Glomerular visceral epithelial cell (primary cell): ENCODE data around the gene PTGFR.

ENCODE experiments used
- DNase-seq: peaks from one replicate; pipeline ENCODE4 v3.0.0-alpha.2; 2016; ENCODE audit errors: extremely low spot score

The PTGFR gene

GRCh38 chr1:78490861-78491450 lies at the start of gene PTGFR:
TSS of gene PTGFR (plus strand) at chr1:78490974. CDS start at chr1:78492744, 1,770 bp downstream.
- DNase-seq, result peak; percentile 75

- peak; percentile 71 for DNase-seq
Measured at GRCh38 chr1:78441921-78442320, 48.9 kb upstream of the PTGFR start.

- peak; percentile 3 for DNase-seq
Measured at GRCh38 chr1:78447086-78447485, 43.7 kb upstream of the PTGFR start.

- DNase-seq, result no peak
Measured at GRCh38 chr1:78464449-78464891, 26.3 kb upstream of the PTGFR start.

GRCh38 chr1:78465143-78465542 lies 25.6 kb upstream of the PTGFR start:
- DNase-seq, result no peak

GRCh38 chr1:78468521-78468920 lies 22.3 kb upstream of the PTGFR start:
- no peak for DNase-seq

- no peak for DNase-seq
Measured at GRCh38 chr1:78469576-78469975, 21.2 kb upstream of the PTGFR start.

GRCh38 chr1:78471890-78472620 lies 18.7 kb upstream of the PTGFR start:
- no peak for DNase-seq

- DNase-seq, result no peak
Measured at GRCh38 chr1:78472851-78473496, 17.8 kb upstream of the PTGFR start.

- no peak for DNase-seq
Measured at GRCh38 chr1:78474092-78474491, 16.7 kb upstream of the PTGFR start.

- DNase-seq, result no peak
Measured at GRCh38 chr1:78475888-78476610, 14.7 kb upstream of the PTGFR start.

- no peak for DNase-seq
Measured at GRCh38 chr1:78483903-78484302, 6.9 kb upstream of the PTGFR start.

GRCh38 chr1:78491451-78492071 lies 787 bp downstream of the PTGFR start:
- peak; percentile 78 for DNase-seq

- DNase-seq, result no peak
Measured at GRCh38 chr1:78492386-78492950, 1.7 kb downstream of the PTGFR start.

- no peak for DNase-seq
Measured at GRCh38 chr1:78493451-78493850, 2.7 kb downstream of the PTGFR start.

GRCh38 chr1:78497201-78497600 lies 6.4 kb downstream of the PTGFR start:
- no peak for DNase-seq

- DNase-seq, result no peak
Measured at GRCh38 chr1:78500529-78500928, 9.8 kb downstream of the PTGFR start.

GRCh38 chr1:78501203-78501602 lies 10.4 kb downstream of the PTGFR start:
- DNase-seq, result no peak

- no peak for DNase-seq
Measured at GRCh38 chr1:78511334-78511733, 20.6 kb downstream of the PTGFR start.

GRCh38 chr1:78516716-78517115 lies 25.9 kb downstream of the PTGFR start:
- DNase-seq, result no peak

GRCh38 chr1:78519446-78519845 lies 28.7 kb downstream of the PTGFR start:
- no peak for DNase-seq

GRCh38 chr1:78520216-78520615 lies 29.4 kb downstream of the PTGFR start:
- no peak for DNase-seq
